ENCODE results near the gene DSG2. TPM values are rescaled to one million over a fixed set of nuclear protein-coding genes. Genes with fewer than 3 reads are reported as not detected.

Gene DSG2
- total RNA-seq: 2.2 TPM

GRCh38 chr18:31497836-31498573 is at the start of gene DSG2:
TSS of gene DSG2 (plus strand) at chr18:31498177. CDS start at chr18:31498252, 75 bp downstream.

GRCh38 chr18:31591628-31592027 is 93.7 kb downstream of the DSG2 start, which contains the start of gene TTR:
TSS of gene TTR (plus strand) at chr18:31591877. CDS start at chr18:31591903, 26 bp downstream.

Other genes with a start within 250 kb of the DSG2 start
- gene DSG1, start 180.0 kb upstream of the DSG2 start, total RNA-seq: not detected
- not detected for gene DSG4, start 121.4 kb upstream of the DSG2 start, total RNA-seq
- not detected for gene DSG3, start 50.4 kb upstream of the DSG2 start, total RNA-seq
- gene TTR, start 93.7 kb downstream of the DSG2 start, total RNA-seq: 3.1 TPM
- gene B4GALT6, start 186.4 kb downstream of the DSG2 start, total RNA-seq: 10.3 TPM